Suprapubic skin (tissue), 4 donors: ENCODE measurements around the gene BCLAF3. TPM values are rescaled to one million over a fixed set of nuclear protein-coding genes. Genes with fewer than 3 reads are reported as not detected.

ENCODE experiments used
- DNase-seq, 2 donors: peaks; one replicate each; pipeline ENCODE4 v3.0.0-alpha.2; 2019; ENCODE audit warnings: low spot score in 2 of 2
- H3K27ac ChIP-seq: fragments of 200-600 bp; sonication (generic); one replicate; pipeline ENCODE4 v1.5.1; 2019
- H3K27me3 ChIP-seq: fragments of 200-600 bp; sonication (generic); one replicate; pipeline ENCODE4 v1.5.1; 2019
- H3K36me3 ChIP-seq: fragments of 200-600 bp; sonication (generic); one replicate; pipeline ENCODE4 v1.5.1; 2019
- H3K4me1 ChIP-seq: fragments of 200-600 bp; sonication (generic); one replicate; pipeline ENCODE4 v1.5.1; 2019
- H3K4me3 ChIP-seq: fragments of 200-600 bp; sonication (generic); one replicate; pipeline ENCODE4 v1.5.1; 2019; ENCODE audit warnings: mild to moderate bottlenecking
- H3K9me3 ChIP-seq: fragments of 200-600 bp; sonication (generic); one replicate; pipeline ENCODE4 v1.5.1; 2019
- CTCF ChIP-seq, 2 donors: fragments of 200-600 bp in 1 of 2; fragments of 450-650 bp in 1 of 2; sonication (generic) in 1 of 2; IDR thresholded peaks; one replicate each; pipeline ENCODE4 v1.5.1; 2016 to 2019; ENCODE audit warnings: antibody characterized with exemption in 2 of 2, mild to moderate bottlenecking in 1 of 2, moderate library complexity in 1 of 2
- EP300 ChIP-seq: sonication (generic); formaldehyde crosslinking; IDR thresholded peaks from one replicate; pipeline ENCODE4 v1.6.1; 2017; ENCODE audit warnings: antibody characterized with exemption
- POLR2A ChIP-seq, 2 donors: fragments of 450-650 bp; IDR thresholded peaks; one replicate each; pipeline ENCODE4 v1.6.1; 2017; ENCODE audit warnings: antibody characterized with exemption in 2 of 2, mild to moderate bottlenecking in 2 of 2, moderate library complexity in 2 of 2
- POLR2AphosphoS5 ChIP-seq, 3 donors: sonication (generic); formaldehyde crosslinking; IDR thresholded peaks; one replicate each; pipeline ENCODE4 v1.6.1; 2017; ENCODE audit warnings: antibody characterized with exemption in 3 of 3
- WGBS: methylation state at CpG from one replicate; pipeline ENCODE4 v1.1.5; 2018; 5-methylcytosine and 5-hydroxymethylcytosine counted together
- total RNA-seq, 4 donors: library from RNA; depleted of rRNA; stranded (reverse); fragments of >200 nt; gene quantifications; one replicate each; pipeline ENCODE4 v1.1.0, GENCODE V29; 2016

Gene BCLAF3
- total RNA-seq, 4 donors from 2014 or later, result 6.0 to 16.3 (median 7.4) TPM

GRCh38 chrX:19954335-19955096 is 36.3 kb downstream of the BCLAF3 start:
- 79% methylated on average over 2 of the region's 2 CpGs for WGBS
- DNase-seq, result no peak
- TF ChIP-seq EP300 (no peak), POLR2A (IDR thresholded peaks at IDR 0.05) (no peak), POLR2AphosphoS5 (IDR thresholded peaks at IDR 0.05) (no peak), CTCF (IDR thresholded peaks at IDR 0.05) (no peak)
- H3K27me3 ChIP-seq, result no peaks in the 10 kb centered on the region
- H3K4me1 ChIP-seq, result no peaks in the 10 kb centered on the region
- H3K36me3 ChIP-seq, result no peaks in the 10 kb centered on the region
- no peak overlapping the region for H3K4me3 ChIP-seq
- no peak overlapping the region for H3K27ac ChIP-seq
- no peaks in the 10 kb centered on the region for H3K9me3 ChIP-seq

- no peaks in the 10 kb centered on the region for H3K4me1 ChIP-seq
- no peaks in the 10 kb centered on the region for H3K36me3 ChIP-seq
- no peak overlapping the region for H3K4me3 ChIP-seq
- 90% methylated on average over 3 of the region's 3 CpGs for WGBS
- no peak for TF ChIP-seq CTCF (IDR thresholded peaks at IDR 0.05)
- no peak for TF ChIP-seq POLR2A (IDR thresholded peaks at IDR 0.05)
- no peak for TF ChIP-seq EP300
- no peak for TF ChIP-seq POLR2AphosphoS5 (IDR thresholded peaks at IDR 0.05)
- H3K27ac ChIP-seq, result no peak overlapping the region
- H3K9me3 ChIP-seq, result no peaks in the 10 kb centered on the region
- no peak for DNase-seq
- H3K27me3 ChIP-seq, result no peaks in the 10 kb centered on the region
Measured at GRCh38 chrX:19953145-19953544, 37.7 kb downstream of the BCLAF3 start.

- no peaks in the 10 kb centered on the region for H3K9me3 ChIP-seq
- TF ChIP-seq POLR2AphosphoS5 (IDR thresholded peaks at IDR 0.05), result no peak
- no peak for TF ChIP-seq CTCF (IDR thresholded peaks at IDR 0.05)
- TF ChIP-seq POLR2A (IDR thresholded peaks at IDR 0.05), result no peak
- TF ChIP-seq EP300, result no peak
- no peaks in the 10 kb centered on the region for H3K4me1 ChIP-seq
- H3K4me3 ChIP-seq, result no peak overlapping the region
- WGBS, result 78% methylated on average over 2 of the region's 2 CpGs
- H3K27me3 ChIP-seq, result no peaks in the 10 kb centered on the region
- DNase-seq, result no peak
- H3K27ac ChIP-seq, result no peak overlapping the region
- H3K36me3 ChIP-seq, result no peaks in the 10 kb centered on the region
Measured at GRCh38 chrX:19949340-19949739, 41.5 kb downstream of the BCLAF3 start.

GRCh38 chrX:19947612-19948011 is 43.2 kb downstream of the BCLAF3 start:
- WGBS, result 77% methylated on average over 1 of the region's 1 CpG
- no peaks in the 10 kb centered on the region for H3K27me3 ChIP-seq
- H3K36me3 ChIP-seq, result no peaks in the 10 kb centered on the region
- no peaks in the 10 kb centered on the region for H3K4me1 ChIP-seq
- TF ChIP-seq CTCF (IDR thresholded peaks at IDR 0.05) (no peak), EP300 (no peak), POLR2AphosphoS5 (IDR thresholded peaks at IDR 0.05) (no peak), POLR2A (IDR thresholded peaks at IDR 0.05) (no peak)
- H3K9me3 ChIP-seq, result no peaks in the 10 kb centered on the region
- no peak for DNase-seq
- H3K27ac ChIP-seq, result no peak overlapping the region
- H3K4me3 ChIP-seq, result no peak overlapping the region

Other genes starting within 250 kb of the BCLAF3 start
- gene SH3KBP1, start 103.5 kb downstream of the BCLAF3 start, total RNA-seq, result 10 to 100 TPM in 3 of 4 donors, 1 to 10 TPM in 1; 6.8 to 18.5 (median 14.1) TPM
- gene MAP7D2, start 125.8 kb upstream of the BCLAF3 start, total RNA-seq, result 1 to 10 TPM in 2 of 4 donors, under 1 TPM in 1, not detected in 1; 0.78 to 6.3 (median 1.4) TPM
- gene EIF1AX, start 150.8 kb upstream of the BCLAF3 start, total RNA-seq, result 10 to 100 TPM; 41.5 to 56.8 (median 45.2) TPM